H1 (cell line): ENCODE data around the gene RBM14. TPM values are rescaled to one million over a fixed set of nuclear protein-coding genes. Genes with fewer than 3 reads are reported as not detected.

ENCODE experiments used
- CHD7 ChIP-seq: fragments of 300-600 bp; sonication (generic); IDR thresholded peaks from 2 replicates; pipeline ENCODE4 v1.7.1; 2012; ENCODE audit warnings: low read length, moderate library complexity, mild to moderate bottlenecking, inconsistent platforms; ENCODE audit not compliant: insufficient replicate concordance
- JUN ChIP-seq: IDR thresholded peaks from 2 replicates; pipeline ENCODE4 v1.6.1; 2011; ENCODE audit warnings: low read depth, mild to moderate bottlenecking, improper control_type of control experiment, low read length
- JUND ChIP-seq: IDR thresholded peaks from 2 replicates; pipeline ENCODE4 v1.6.1; 2011; ENCODE audit warnings: mild to moderate bottlenecking, improper control_type of control experiment, low read length
- POLR2A ChIP-seq, 2 experiments: IDR thresholded peaks; 1 replicate in 1 of 2; 2 replicates in 1 of 2; pipeline ENCODE4 v1.6.1; 2011; ENCODE audit warnings: low read depth in 2 of 2, low read length in 2 of 2, mild to moderate bottlenecking in 2 of 2; ENCODE audit errors: control extremely low read depth in 1 of 2
- SP1 ChIP-seq: IDR thresholded peaks from 2 replicates; pipeline ENCODE4 v1.6.1; 2011; ENCODE audit warnings: low read depth, low read length
- SRF ChIP-seq: IDR thresholded peaks from 2 replicates; pipeline ENCODE4 v1.6.1; 2011; ENCODE audit warnings: mild to moderate bottlenecking, low read depth, low read length, moderate library complexity
- TAF1 ChIP-seq: IDR thresholded peaks from 2 replicates; pipeline ENCODE4 v1.6.1; 2011; ENCODE audit warnings: mild to moderate bottlenecking, low read depth, low read length
- TAF7 ChIP-seq: optimal IDR thresholded peaks from 2 replicates; pipeline ENCODE3; 2011; ENCODE audit warnings: low read depth, mild to moderate bottlenecking, inconsistent platforms, low read length, moderate library complexity, borderline replicate concordance
- TEAD4 ChIP-seq: IDR thresholded peaks from 2 replicates; pipeline ENCODE4 v1.6.1; 2012; ENCODE audit warnings: low read depth, low read length, inconsistent platforms, mixed read lengths
- polyA plus RNA-seq, 7 experiments: library from polyadenylated mRNA; depleted of rRNA in 3 of 7; stranded (reverse) in 5 of 7; unstranded in 2 of 7; fragments of >200 nt in 5 of 7; fragments of 200-250 nt in 2 of 7; gene quantifications; 1 replicate in 5 of 7; 2 replicates in 1 of 7; 4 replicates in 1 of 7; pipeline versions ENCODE4 v1.2.1 to v1.2.3, GENCODE V29; 2011 to 2013; ENCODE audit warnings: missing spikeins in 2 of 7, mixed read lengths in 2 of 7
- total RNA-seq: library from RNA; stranded (reverse); fragmentation: NEBNext Ultra II Directional; extraction: Animal tissue kit (Norgen Biotek cat#: 25700); gene quantifications from 2 replicates; pipeline ENCODE4 v1.2.1, GENCODE V29; 2021
- TF ChIP-seq, protein P1 (sequence below): IDR thresholded peaks from 2 replicates; pipeline ENCODE4 v1.6.1; 2012; ENCODE audit warnings: low read length, inconsistent platforms

The RBM14 gene
- total and polyA plus RNA-seq, 2 of the 8 experiments (the other 6 are each of a cell fraction or from before 2014, with no cell fraction given) = 67.2 to 142 TPM

DNA sequence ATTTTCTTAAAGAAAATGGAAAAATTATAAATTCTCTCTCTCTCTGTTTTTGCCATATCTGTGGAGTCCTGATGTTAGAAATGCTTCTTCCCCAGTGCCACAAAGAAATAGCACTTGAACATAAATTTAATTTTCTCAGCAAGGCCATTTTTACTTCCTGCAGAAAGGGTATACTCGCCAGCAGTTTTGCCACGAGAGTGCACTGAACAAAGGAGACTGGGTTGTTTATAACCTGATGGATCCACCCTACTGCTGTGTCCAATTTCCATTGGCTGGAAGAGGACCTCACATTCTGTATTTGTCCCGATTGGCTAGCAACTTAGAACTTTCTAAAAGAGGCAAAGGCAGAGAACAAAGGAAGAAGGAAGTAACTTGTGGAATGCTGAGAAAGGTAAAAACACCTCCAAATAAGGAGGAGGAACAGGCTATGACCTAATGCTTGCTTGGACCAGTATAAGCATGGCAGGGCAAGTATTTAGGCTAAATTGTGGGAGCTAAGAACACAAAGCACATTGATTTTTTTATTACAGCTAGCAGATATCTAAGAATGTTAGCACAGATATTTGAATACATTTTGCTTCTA, 33.8 kb upstream of the RBM14 start (continued):
- TF ChIP-seq CHD7 (peak; percentile 18), SRF (peak; percentile 90), POLR2A (IDR thresholded peaks at IDR 0.05; ENCODE audit: control extremely low read depth in 1 of 2, low read depth in 2 of 2, low read length in 2 of 2) (peak; percentile 68 to 75), TEAD4 (0 out of 2 replicates have a peak, but pooled peaks have one; percentile 36), JUN (peak; percentile 13; the same call in 1 of the 2 replicates), SP1 (peak; percentile 71; the same call in 1 of the 2 replicates), TAF7 (peak; percentile 22), TAF1 (peak; percentile 78), JUND (peak; percentile 22; the same call in 1 of the 2 replicates)
- TF ChIP-seq, protein P1, sequence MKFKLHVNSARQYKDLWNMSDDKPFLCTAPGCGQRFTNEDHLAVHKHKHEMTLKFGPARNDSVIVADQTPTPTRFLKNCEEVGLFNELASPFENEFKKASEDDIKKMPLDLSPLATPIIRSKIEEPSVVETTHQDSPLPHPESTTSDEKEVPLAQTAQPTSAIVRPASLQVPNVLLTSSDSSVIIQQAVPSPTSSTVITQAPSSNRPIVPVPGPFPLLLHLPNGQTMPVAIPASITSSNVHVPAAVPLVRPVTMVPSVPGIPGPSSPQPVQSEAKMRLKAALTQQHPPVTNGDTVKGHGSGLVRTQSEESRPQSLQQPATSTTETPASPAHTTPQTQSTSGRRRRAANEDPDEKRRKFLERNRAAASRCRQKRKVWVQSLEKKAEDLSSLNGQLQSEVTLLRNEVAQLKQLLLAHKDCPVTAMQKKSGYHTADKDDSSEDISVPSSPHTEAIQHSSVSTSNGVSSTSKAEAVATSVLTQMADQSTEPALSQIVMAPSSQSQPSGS = peak; percentile 81; the same call in 1 of the 2 replicates
